ENCODE measurements around the gene PARD3B.

Gene PARD3B

GRCh38 chr2:204744506-204744905 lies 199.2 kb downstream of the PARD3B start:
- DNase-seq (ENCODE audit: low read depth in 1 of 2, low spot score in 1 of 2) = no peak

DNA sequence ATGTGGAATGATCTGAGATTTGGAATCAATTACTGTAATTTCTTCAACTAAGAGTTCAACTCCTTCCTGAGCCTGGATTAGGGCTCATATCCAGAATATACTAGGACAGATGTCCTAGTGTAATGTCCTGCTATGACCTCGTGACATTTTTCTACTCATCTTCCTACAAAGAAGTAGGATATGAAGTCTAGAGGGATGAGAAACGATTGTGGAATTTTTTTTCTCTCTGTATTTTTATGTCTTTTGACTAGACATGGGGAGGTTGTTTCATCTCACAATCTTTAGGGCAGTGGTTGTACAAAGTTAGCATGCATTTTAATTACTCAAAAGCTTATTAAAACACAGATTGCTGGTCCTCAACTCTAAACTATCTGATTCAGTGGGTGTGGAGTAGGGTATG lies 203.0 kb downstream of the PARD3B start:
- DNase-seq (ENCODE audit: low read depth in 1 of 2, low spot score in 1 of 2) = no peak

DNA sequence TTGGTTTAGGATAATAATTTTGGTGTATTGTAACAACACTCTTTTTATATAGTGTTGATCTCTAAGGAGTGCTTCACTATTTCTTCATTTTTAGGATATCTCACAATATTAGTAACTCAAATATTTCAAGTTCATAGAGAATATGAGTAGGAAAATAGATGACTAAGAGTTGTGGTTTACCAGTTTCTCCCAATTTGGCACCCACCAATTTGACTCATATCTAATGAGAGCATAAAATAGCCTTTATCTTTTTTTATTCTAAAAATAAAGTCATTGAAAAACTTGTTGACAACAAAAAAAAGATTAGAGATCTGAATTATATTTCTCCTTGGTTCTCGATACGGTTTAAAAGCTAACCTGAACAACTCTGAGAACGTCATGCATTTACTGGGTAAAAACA lies 204.0 kb downstream of the PARD3B start:
- DNase-seq (ENCODE audit: low read depth in 1 of 2, low spot score in 1 of 2) = no peak

GRCh38 chr2:204750389-204750788 lies 205.1 kb downstream of the PARD3B start:
- DNase-seq (ENCODE audit: low read depth in 1 of 2, low spot score in 1 of 2) = no peak

- no peak for DNase-seq (ENCODE audit: low read depth in 1 of 2, low spot score in 1 of 2)
Measured at GRCh38 chr2:204751472-204751871, 206.2 kb downstream of the PARD3B start.

GRCh38 chr2:204753841-204754240 lies 208.6 kb downstream of the PARD3B start:
- DNase-seq (ENCODE audit: low read depth in 1 of 2, low spot score in 1 of 2) = no peak

GRCh38 chr2:204754898-204755297 lies 209.6 kb downstream of the PARD3B start:
- no peak for DNase-seq (ENCODE audit: low read depth in 1 of 2, low spot score in 1 of 2)

DNA sequence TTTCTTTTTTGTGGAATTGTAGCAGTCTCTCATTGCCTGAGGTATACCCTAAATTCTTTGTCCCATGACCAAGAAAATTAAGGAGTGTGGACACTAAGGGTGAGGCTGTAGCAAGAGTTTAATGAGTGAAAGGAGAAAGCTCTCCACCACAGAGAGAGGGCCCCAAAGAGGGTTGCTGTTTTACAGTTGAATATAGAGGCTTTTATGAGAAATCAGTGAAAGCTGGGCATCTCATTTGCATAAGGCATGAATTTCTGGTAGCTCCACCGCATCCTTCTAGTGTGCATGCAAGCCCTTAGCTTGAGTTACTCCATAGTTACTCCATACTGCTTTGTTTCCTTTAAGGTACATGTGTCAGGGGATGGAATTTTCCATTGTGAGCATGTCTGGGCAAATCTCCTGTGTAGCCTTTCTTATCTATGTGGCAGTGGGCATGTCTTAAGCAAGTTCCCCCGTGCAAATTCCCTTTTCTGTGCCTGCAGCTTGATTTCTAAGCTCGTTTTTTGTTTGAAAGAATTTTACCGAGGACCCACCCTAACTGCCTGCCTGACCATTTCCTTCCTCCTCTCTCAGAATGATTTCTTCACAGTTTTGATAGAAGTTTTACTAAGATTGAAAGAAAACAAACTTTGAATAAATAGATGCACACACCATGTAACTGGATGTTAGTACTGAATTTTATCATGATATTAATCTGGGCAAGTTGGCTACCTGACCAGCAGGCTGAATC lies 218.9 kb downstream of the PARD3B start:
- no peak for DNase-seq (ENCODE audit: low read depth in 1 of 2, low spot score in 1 of 2)

DNA sequence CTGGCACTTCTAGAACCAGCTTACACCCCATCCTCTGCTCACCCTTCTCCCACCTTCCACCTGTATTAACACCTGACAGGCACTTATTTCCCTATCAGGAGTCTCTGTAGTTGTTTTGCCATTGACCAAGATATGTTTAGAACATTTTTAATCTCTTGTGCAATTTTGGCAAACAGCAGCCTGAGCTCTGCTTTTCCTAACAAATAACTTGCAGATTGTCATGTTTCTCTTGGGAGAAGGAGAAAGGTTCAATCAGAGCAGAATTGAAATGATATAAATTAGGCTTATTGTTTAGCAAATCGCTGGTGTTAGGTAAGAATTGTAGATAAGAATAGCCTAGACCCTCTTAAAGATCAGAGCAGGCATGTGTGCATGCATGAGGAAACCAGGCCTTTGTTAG lies 225.5 kb downstream of the PARD3B start:
- DNase-seq (ENCODE audit: low read depth in 1 of 2, low spot score in 1 of 2) = no peak

DNA sequence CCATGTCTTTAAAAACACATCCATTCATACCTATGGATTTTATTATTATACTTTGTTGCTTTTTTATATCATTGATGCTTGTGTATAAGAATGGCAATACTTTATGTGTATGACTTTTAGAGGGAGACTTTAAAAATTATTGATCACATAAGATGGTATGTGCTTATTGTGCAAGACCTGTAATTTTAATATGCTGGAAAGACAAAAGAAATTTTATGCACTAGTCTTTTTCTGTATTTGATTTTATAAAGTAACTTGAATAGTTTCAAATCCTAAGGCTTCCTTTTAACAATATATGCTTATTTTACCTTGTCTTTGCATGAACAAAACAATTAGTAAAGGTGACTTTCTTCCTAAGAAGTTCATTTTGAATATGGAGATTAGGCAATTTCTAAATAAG lies 226.4 kb downstream of the PARD3B start:
- DNase-seq (ENCODE audit: low read depth in 1 of 2, low spot score in 1 of 2) = no peak

DNA sequence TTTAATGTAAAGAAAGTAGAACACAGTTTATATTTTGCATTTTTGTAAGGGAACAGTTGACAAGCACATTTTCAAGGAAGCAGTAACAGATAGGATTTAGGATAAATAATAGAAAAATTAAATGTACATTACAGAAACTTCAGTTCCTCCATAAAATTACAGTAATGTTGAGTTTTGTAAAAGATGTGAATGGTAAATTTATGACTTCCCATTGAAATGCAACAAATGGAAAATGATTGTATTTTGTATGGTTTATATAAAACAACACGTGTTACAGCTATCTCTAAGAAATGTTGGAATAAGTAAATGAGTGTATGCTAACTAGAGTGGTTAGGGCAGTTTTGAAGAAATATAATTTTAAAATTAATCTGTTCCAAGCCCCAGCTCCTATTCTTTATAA lies 227.3 kb downstream of the PARD3B start:
- no peak for DNase-seq (ENCODE audit: low read depth in 1 of 2, low spot score in 1 of 2)

DNA sequence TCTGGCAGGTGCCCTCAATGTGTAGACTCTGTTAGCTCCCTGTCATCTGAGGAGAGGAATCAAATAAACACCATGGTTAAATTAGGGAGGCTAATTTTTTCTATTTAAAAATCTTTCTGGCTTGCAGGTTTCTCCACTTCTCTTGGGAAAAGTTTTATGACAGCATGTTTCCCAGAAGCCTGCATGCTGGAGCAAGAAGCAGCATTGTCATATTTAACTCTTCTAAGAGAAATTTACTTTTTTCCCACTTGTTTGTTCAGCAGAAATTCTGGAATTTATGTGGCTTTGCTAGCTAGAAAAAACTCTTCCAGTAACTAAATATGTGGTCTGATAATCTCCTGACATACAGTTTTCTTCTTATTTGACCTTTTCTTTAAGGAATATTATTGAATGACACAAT lies 230.5 kb downstream of the PARD3B start:
- DNase-seq (ENCODE audit: low read depth in 1 of 2, low spot score in 1 of 2) = no peak

DNA sequence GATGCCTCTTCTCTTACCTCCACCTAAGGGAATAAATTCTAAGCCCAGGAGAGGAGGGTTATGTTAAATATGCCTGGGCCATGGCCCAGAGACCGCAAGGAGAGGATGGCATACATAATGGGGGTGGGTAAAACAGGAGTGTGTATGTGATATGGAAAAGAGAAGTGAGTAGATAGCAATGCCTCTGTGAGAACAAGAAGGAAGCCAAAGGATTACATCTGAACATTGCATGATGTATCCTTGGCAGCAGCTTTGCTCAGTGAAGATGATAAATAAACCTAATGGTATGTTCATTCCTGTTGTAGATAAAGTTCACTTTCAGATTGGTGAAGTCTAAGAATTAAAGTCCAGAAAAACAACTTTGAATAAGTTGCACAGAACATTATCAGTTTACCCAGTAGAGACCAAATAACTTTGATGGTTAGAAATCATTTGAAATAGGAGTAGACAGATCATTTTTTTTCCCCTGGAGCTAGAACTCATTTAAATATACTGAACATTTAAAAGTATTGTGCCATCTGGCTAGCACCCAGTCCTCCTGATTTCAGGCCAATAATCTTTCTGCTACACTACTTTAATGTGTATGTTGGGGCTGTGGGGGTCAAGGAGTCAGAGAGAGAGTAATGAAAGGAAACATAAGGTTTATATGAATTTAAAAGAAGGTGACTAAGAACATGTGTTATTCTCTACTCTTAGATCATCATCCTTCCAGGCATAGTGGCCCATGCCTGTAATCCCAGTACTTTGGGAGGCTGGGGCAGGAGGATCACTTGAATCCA lies 231.7 kb downstream of the PARD3B start:
- no peak for DNase-seq (ENCODE audit: low read depth in 1 of 2, low spot score in 1 of 2)

- DNase-seq (ENCODE audit: low read depth in 1 of 2, low spot score in 1 of 2) = no peak
Measured at GRCh38 chr2:204779771-204780170, 234.5 kb downstream of the PARD3B start.

GRCh38 chr2:204781941-204782340 lies 236.7 kb downstream of the PARD3B start:
- DNase-seq (ENCODE audit: low read depth in 1 of 2, low spot score in 1 of 2) = no peak

GRCh38 chr2:204790076-204790475 lies 244.8 kb downstream of the PARD3B start:
- DNase-seq (ENCODE audit: low read depth in 1 of 2, low spot score in 1 of 2) = no peak

DNA sequence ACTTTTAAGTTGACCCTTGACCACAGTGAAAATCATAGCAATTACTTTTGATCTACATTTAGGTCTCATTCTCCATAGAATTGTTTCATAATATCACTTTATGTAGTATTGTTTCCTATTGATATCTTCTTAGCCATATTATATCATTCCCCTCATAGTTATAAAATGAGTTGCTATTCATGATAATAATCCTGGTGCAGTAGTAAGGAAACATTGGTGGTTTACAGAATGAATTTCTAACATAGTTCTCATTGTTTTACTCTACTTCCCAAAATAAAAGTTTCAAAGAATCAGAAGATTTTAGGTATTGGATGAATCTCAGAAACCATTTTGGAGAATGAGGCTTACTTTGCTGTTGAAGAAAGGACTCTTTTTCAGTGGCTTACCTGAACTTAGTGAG lies 246.0 kb downstream of the PARD3B start:
- DNase-seq (ENCODE audit: low read depth in 1 of 2, low spot score in 1 of 2) = no peak

GRCh38 chr2:204794624-204795023 lies 249.3 kb downstream of the PARD3B start:
- DNase-seq (ENCODE audit: low read depth in 1 of 2, low spot score in 1 of 2) = no peak

- DNase-seq (ENCODE audit: low read depth in 1 of 2, low spot score in 1 of 2) = no peak
Measured at GRCh38 chr2:204795156-204795555, 249.9 kb downstream of the PARD3B start.

DNA sequence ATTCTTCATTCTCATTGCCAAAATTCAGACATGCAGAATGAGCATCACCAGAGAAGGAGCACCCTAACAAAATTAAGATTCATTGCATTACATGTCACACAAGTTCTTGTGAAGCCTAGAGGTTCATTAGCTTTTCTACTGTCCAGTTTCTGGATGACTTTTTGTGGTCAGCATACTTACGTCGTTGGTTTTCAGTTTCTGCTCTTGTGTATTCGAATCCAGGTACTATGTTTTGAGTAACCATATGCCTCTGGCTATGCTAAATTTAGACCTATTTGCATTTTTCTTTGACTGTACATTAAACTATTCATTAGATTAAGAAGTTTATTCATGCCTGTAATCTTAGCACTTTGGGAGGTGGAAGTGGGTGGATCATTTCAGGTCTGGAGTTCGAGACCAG lies 251.3 kb downstream of the PARD3B start:
- no peak for DNase-seq (ENCODE audit: low read depth in 1 of 2, low spot score in 1 of 2)

DNA sequence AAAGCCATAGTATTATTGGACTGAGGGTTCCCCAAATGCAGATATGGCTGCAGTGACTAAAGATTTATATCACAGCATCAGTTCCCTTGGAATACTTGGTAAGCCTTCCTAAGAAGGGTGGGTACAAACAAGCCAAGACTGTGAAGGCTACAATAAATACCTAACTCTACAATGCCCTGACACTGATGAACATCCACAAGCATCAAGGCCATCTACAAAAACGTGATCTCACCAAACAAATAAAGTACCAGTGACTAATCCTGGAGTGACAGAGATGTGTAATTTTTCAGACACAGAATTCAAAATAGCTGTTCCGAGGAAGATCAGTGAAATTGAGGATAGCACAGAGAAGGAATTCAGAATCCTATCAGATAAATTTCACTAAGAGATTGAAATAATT lies 254.5 kb downstream of the PARD3B start:
- no peak for DNase-seq (ENCODE audit: low read depth in 1 of 2, low spot score in 1 of 2)

GRCh38 chr2:204808494-204808893 lies 263.2 kb downstream of the PARD3B start:
- no peak for DNase-seq (ENCODE audit: low read depth in 1 of 2, low spot score in 1 of 2)

Measured in stimulated activated CD4-positive, alpha-beta T cell treated with anti-CD3 and anti-CD28 coated beads, Interleukin-15, amount 100 ng/mL, for 1 hour (primary cell).